ELR (cell line): ENCODE data around the gene KIRREL3.

Experiments used
- DNase-seq: peaks from one replicate; pipeline ENCODE4 v3.0.0-alpha.2; 2015; ENCODE audit warnings: low read depth

Gene KIRREL3

GRCh38 chr11:126527651-126528050, 472.9 kb downstream of the KIRREL3 start:
- DNase-seq = no peak

DNA sequence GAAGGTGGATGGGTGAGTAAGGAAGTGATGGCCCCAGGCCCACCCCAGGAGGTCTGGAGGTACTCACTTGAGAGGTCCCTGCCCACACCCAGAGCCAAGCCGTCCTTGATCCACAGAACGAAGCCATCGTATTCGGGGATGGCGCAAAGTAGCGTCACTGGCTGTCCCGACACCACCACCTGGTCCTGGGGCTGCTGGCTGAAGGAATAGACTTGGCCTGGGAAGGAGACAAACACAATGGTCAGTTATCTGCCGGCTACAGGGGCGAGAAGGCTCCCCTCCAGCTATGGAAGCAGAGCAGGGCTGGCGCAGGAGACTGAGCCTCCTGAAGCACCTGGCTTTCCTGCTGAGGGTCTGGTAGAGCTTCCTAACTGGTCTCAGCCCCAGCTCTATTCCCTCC, 474.1 kb downstream of the KIRREL3 start:
- no peak for DNase-seq

DNA sequence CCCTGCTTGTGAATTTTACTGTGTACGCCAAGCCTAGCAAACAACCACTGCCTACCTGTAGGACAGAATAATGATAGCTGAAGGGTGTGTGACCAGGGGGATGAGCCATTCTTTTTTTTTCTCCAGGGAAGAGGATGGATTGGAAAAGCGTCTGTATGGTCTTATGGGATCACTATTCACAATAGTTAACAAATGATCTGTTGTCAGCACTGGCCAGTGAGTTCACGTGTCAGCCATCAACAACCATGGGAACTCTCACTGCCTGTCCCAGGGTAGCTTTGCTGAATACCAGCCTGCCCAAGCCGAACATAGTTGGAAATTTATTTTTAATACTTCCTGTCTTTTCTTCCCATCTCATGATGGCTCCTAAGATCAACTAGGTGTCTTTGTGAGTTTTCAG, 474.9 kb downstream of the KIRREL3 start:
- no peak for DNase-seq

DNA sequence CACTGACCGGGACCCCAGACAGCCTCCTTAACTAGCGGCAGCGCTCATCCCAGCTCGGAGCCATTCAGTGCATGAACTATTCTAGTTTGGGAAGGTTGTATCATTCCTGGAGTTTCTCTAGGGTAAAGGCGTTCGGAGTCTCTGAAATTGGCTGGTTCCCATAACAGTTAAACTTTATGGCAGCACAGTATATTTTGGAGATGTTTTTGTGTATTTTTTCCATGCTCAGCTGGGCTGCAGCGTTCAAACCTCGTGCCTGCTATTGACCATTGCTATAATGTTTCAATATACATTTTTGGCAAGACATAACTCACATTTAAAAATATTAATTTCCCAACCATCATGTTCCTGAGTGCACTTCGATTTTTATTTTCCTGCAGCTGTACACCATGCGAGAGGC, 475.4 kb downstream of the KIRREL3 start:
- no peak for DNase-seq

DNA sequence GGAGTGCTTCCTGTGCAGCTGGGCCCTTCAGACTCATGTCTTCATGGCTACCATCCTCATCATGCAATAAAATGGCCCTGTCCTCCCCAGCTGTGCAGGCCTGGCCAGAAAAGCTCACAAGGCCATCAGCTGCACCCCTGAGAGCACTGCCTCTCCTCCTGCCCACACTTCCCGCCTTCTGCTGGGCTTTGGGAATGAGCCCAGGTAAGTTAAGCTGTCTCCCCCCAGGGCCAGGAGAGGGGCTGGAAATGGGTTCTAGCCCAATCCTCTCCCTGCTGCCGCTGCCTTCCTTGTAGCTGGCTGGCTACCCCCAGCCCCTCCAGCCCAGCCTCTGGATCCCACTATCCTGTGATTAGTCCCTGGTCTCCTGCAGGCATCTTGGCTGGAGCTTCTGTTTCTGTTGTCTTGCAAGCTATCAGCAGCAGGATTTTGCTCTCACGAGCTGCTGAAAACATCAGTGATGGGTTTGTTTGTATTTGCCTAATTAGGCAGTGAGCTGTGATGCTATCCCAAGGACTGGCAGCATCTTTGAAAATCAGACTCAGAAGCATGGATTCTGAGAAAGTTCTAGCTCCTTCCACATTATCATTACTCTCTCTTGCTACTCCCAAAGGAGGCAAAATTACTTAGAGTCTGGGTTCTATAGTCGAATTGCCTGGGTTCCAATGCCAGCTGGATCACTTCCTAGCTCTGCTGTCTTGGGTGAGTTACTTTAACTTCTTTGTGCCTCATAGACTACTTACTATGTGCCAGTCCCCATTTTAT, 476.9 kb downstream of the KIRREL3 start:
- DNase-seq = no peak

DNA sequence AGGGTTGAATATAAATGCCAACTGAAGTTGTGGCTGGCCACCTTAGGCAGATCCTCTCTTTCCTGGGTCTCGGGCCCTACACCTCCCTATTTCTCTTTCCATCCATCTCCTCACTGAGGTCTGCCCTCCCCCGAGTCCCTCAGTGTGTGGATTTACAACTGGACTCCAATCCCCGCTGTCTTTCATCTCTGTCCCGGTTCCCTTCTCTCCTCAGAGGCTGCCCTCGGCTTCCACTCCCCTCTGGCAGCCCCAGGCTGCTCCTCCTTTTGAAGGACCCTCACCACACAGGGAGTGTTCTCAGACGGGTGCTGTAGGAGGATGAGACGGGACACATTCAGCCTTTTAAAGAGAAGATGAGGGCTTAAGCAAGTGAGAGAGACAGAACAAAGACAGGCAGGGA, 478.0 kb downstream of the KIRREL3 start:
- no peak for DNase-seq

- peak; percentile 19 for DNase-seq
These were observed 478.4 kb downstream of the KIRREL3 start for GRCh38 chr11:126522152-126522551.

DNA sequence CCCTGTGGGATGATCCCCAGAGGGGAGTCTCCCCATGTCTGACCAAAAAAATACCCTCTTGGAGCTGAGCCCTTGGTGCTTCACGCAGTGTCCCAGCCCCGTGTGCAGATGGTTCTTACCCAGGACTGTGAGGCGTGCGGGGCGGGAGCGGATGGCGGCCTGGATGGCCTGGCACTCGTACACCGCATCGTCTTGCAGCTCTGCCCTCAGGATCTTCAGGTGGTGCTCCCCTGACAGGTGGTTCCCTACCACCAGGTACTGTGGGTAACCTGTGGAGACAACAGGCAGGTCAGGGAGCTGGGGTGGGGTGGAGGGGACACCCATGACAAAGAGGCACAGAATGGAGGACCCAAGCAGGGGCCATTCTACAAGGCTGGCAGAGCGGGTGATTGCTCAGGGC, 479.4 kb downstream of the KIRREL3 start:
- no peak for DNase-seq

DNA sequence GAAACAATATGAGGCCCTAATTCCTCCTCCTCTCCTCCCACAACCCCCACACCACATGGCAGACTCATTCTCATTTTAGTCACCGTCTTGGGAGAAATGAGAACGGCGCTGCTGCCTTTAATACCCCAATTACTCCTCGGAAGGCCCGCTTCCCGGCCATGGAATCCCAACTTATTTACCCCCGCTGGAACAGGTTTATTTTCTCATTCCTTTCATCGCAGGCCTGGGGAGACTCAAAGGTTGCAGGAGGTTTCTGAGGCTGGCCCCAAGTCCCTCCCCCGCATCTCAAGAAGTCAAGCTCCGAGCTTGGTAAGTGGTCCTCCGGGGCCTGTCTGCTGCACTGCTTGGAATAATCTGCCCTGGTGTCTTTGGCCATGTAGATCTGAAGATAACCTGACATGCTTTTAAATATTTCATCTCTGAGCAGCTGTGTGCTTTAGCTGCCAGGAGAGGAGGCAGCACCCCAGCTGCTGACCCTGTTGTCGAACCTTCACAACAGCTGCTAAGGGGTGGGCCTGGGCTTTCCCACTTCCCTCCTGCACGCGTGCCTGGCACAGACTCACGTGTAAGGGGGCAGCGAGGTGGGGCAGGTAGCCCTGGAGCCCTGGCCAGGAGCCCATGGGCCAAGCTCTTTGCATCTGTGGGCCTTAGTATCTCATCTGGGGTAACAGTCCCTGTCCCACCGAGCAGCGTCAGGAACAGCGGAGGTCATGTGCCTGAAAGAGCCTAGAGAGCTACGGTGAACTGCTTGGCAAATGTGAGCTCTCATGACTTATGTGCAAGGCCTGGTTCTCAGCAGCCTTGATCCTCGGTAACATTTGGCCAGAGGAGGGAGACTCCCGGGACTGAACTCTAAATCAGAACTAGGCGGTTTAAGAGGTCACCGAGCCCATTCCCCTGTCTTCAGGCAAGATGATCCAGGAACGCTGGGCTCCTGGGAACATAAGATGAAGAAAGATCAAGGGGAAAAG, 480.5 kb downstream of the KIRREL3 start:
- DNase-seq = no peak

DNA sequence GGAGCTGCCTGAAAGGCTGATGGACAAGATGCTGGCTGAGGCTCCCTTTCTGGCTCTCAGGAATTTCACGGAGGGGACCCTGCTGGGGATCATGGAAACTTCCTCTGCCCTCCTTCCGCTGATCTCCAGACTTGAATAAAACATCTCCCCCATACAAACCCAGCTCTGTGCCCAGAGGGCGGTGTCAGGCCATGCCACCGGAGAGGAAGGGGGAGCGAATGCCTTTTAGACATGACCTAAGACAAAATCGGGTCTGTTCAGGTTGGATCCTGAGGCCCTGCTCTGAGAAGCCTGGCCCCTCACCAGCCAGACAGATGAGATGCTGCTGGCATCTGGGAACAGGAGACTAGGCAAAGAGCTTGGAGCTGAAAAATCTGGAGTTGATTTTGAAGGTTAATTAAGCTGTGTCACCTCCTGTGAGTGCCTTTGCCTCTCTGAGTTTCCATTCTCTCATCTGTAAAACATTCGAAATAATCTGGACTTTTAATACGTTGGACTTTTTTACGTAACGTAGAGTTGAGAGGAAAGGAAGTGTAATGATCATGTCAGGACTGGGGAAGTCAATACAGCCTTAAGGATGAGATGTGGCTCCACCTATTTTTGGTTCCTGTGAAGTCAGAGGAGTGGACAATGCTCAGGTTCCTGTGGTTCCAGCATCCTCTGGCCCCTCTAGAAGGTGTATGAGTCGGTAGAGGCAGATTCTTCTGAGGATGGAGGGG, 481.4 kb downstream of the KIRREL3 start:
- DNase-seq = no peak

- no peak for DNase-seq
These were observed 482.2 kb downstream of the KIRREL3 start for GRCh38 chr11:126518071-126518971.

DNA sequence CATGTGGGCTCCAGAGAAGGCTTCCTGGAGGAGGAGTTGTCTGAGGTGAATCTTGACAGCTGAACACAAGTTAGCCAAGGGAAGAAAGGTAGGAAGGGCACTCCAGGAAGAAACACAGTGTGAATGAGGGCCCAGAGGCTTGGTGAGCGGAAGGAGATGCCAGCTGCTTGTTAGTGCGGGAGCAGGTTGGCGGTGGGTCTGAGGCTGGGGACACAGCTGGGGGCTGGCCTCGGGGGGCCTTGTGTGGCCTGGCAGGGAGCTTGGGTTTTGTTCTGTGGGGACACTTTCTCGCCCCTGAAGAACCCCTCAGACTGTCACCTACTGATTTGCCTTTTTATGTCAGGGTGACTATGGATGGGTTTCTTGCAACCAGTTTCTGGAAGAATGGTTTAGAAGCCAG, 485.1 kb downstream of the KIRREL3 start:
- DNase-seq = no peak

GRCh38 chr11:126514061-126514693, 486.4 kb downstream of the KIRREL3 start:
- no peak for DNase-seq

DNA sequence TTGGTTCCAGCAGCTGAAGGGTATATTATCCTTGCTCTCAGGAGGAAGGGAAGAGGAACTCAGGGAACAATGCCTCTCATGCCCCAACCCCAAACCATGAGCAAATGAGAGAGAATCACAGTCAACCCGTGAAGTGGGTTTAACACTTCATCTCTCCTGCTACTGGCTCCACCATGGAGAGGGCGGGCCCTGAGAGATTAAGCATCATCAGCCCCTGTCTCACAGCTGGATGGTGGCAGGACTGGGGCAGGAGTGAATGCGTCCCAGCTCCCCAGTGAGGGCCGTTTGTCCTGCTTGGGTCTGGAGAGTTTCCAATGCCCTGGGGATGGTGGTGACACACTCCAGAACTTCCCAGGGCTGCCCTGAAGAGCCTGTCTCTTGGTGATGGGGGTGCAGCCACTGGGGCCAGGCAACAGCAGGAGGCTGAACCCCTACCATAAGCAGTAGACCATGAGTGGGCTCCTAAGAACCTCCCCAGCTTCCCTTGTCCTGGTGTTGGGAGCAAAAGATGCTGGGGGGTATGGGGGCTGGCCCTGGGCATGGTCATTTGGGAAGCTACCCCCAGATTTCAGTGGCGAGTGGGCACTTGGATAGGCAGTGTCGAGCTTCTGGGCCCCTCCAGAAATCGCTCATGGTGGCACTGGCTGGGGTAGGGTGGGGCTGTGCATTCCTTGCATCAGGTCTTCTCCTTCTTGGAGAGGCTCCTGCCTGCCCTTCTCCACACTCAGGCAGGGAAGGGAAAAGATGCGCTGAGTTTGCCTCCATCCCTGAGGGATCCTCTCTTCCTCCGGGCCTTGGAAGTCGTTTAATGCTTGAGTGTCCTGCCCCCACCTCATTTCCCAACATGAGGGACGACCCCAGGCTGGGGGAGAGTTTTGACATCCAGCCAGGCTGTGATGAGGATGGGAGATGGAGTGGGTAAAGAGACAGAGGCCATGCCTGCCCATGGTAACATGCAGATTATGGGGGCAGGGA, 487.5 kb downstream of the KIRREL3 start:
- DNase-seq = no peak

- DNase-seq = no peak
These were observed 488.3 kb downstream of the KIRREL3 start for GRCh38 chr11:126512251-126512650.

DNA sequence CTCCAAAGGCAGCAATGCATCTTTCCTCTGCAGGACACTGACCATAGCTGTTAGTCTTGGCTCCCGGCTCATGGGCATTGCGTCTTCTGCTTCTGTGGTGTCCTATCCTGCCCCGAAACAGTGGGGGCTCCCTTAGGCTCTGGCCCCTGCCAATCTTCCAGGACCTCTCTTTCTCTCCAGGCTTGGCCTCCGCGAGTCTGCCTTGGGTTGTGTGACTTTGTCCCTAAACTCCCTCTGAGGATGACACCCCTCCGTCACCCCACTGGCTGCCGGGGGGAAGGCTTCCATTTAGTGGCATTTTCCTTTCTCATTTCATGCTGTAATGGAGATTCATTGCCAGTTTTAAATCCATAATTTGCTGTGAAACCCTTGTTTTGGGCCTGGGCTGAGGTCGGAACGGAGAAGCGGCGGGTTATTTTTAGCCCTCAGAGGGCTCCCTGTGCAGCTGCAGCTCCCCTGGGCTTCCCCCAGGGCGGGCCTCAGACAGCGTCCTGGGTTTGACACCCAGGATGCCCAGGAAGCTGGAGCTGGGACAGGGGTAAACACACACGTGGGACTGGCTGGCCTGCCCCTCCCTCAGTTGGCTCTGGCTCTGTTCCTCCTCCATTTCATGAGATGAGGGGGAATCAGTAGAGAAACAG, 489.0 kb downstream of the KIRREL3 start:
- no peak for DNase-seq

- DNase-seq = no peak
These were observed 489.8 kb downstream of the KIRREL3 start for GRCh38 chr11:126510621-126511370.

- DNase-seq = no peak
These were observed 492.9 kb downstream of the KIRREL3 start for GRCh38 chr11:126507646-126508045.
